ENCODE measurements around the gene SLC66A1.

SLC66A1 gene

DNA sequence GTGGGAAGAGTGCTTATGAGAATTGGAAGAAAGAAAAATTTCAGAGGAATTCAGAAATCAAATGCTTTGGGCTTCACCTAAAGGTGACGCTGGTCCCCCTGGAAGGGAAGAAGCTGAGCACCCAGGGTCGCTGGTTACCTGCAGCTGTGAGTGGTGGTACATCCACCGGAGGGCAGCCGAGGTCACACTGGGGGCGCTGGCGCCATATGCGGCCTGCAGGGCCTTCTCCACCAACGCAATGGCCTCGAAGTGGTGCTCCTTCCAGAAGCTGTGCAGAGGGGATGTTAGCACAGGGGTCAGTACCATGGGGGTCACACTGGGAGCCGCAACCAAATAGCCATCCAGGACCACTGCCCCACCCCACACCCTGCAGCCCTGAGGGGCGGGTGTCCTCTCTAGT, 6.2 kb upstream of the SLC66A1 start:
- no peak for DNase-seq (ENCODE audit: low spot score)

DNA sequence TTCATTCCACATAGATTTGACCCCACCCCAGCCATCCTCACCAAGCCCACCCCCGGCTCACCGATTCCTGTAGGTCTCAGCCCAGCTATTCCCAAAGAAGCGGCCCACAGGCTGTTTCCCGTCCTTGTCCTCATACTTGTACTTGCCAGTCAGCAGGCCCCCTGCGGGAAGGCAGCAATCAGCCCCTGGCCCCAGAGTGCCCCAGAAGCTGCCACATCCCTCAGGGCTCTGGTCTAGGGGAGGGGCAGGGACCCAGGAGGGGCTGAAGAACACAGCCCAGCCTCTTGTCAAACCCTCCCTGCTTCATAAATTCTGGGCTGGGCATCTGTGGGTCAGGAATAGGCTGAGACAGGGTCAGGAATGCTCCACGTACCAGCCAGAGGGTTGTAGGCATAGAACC, 5.2 kb upstream of the SLC66A1 start:
- no peak for DNase-seq (ENCODE audit: low spot score)

DNA sequence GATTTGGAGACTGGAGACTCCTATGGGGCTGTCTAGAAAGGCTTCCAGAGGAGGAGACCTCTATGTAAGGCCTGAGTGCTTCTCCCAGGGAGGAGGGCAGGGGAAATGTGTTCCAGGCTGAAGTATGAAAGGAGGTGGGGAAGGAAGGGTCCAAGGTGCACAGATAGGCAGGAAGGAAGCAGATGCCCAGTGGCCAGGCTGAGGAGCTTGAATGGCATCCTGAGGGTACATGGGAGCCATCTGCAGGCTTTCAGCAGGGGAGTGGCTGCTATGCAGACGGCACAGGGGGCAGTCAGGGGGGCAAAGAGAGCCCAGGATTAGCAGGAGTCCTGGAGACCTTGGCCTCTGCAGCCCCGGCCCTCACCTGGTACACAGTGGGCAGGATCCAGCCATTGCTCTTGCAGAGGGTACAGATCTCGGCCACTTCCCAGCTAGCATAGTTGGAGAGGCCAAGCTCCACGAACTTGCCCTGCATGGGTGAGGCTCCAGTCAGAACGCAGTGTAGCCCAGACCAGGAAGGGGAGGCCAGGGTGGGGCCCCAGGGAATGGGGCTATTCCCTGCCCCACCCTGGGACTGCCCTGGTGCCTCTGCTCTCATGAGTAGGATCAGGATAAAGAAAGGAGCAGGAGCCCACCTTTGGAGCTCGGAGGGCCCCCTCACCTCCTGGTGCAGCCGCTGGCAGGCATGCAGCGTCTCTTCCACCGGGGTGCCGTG, 4.2 kb upstream of the SLC66A1 start:
- DNase-seq (ENCODE audit: low spot score) = no peak

DNA sequence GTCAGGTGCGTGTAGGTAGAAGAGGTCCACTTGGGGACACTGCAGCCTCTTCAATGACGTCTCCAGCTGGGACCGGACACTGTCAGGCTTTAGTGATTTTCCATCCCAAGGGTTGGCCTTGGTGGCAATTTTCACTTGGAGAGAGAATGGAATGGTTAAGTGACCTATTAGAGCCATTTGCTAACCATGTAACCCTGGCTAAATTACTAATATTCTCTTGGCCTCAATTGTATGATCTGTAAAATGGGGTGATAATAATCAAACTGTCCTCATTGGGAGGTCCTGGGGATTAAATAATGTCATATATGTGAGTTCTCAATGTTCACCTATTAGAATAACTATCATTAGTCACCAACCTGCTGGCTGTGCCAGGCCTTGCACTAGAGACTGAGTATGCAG, 3.6 kb upstream of the SLC66A1 start:
- DNase-seq (ENCODE audit: low spot score) = no peak

DNA sequence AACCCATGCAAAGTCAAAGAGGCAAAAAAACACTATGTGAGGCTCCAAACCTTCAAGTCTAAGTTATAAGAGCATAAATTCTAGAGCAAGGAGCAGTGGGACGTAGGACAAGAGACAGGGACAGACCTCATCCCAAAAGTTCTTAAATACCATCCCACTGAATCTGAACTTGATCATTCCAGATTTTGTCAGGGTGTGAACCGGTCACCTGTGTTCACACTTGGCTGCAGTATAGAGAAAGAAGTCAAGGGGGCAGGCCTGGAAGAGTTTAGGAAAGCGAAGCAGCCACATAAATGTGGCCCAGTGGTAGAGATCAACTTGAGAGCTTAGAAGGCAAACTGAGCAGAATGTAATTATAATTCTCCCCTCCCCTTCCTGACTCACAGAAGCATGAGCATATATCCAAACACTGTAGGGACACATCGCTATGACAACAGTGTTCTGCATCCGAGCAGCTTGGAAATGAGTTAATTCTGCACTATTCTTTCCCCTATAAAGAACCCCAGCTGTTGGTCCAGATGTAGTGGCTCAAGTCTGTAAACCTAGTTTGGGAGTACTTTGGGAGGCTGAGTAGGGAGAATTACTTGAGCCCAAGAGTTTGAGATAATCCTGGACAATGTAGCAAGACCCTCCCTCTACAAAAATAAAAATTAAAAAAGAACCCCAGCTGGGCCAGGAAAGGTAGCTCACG, 2.9 kb upstream of the SLC66A1 start:
- peak; percentile 94 for DNase-seq (ENCODE audit: low spot score)

DNA sequence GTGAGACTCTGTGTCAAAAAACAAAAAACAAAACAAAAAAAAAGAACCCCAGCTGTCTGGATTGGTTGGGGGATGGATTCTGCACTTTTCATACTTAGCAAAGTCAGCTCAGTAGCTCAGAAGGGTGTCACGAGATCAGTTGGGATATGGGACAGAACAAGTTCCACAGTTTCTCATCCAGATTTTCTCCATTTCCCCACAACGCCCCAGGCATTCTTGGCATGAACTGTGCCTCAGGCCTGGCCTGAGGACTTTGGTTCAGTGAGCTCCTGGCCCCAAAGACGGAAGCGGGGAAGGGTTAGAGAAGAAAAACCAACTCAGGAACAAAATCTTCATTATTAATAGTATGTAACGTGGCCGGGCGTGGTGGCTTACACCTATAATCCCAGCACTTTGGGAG, 2.1 kb upstream of the SLC66A1 start:
- no peak for DNase-seq (ENCODE audit: low spot score)

DNA sequence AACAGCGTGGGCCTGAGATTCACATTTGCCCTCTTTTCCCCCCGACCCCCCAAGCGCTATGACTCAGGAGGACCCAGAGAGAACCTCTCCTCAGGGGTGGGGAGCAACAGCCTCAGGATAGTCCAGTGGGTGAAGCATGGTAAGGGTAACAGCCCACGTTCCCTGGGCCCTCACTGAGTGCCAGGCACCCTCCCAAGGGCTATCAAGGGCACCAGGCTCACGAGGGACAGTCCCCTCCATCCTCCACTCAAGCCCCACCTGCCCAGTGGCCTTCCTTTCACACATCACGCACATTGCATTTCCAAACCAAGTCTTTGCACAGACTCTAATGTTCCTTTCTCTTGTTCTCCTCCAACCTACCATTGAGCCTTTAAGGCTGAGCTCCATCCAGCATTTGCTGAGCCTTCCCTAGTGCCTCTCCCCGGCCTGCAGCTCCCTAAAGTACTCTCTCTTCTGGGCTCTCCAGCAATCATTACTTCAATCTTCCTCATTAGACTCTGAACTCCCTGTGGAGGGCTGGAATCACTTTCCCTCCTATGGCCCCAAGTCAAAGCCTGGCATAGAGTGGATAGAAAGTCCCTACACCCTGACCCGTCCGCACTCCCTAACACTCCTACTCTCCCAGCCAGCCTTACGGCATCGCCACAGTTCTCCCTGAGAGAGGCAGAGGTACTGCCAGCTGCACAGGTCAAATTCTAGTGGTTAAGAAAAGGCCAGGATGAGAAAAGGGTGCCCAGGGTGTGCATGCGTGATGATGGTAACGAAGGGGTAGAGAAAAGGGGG, 1.2 kb upstream of the SLC66A1 start:
- DNase-seq (ENCODE audit: low spot score) = peak; percentile 53

DNA sequence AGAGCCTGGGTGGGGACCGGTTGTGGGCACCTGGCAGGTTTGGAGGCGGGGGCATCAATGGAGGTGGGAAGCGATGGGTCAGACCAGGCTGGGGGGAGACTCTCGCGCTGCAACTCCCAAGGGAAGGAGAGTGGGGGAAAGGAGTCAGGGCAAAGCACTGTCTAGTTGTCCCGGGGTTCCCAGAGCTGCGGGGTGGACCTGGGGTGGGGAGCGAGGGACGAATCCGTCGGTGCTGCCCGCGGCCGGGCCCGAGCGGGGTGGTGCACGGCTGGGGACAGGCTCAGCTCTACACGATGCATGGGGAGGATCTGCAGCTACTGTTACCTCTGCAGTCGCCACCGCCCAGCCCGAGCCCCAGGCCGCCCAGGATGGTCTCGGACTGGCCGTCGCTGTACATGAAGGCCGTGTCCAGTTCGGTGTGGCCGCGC, 609 bp upstream of the SLC66A1 start:
- peak; percentile 36 for DNase-seq (ENCODE audit: low spot score)

DNA sequence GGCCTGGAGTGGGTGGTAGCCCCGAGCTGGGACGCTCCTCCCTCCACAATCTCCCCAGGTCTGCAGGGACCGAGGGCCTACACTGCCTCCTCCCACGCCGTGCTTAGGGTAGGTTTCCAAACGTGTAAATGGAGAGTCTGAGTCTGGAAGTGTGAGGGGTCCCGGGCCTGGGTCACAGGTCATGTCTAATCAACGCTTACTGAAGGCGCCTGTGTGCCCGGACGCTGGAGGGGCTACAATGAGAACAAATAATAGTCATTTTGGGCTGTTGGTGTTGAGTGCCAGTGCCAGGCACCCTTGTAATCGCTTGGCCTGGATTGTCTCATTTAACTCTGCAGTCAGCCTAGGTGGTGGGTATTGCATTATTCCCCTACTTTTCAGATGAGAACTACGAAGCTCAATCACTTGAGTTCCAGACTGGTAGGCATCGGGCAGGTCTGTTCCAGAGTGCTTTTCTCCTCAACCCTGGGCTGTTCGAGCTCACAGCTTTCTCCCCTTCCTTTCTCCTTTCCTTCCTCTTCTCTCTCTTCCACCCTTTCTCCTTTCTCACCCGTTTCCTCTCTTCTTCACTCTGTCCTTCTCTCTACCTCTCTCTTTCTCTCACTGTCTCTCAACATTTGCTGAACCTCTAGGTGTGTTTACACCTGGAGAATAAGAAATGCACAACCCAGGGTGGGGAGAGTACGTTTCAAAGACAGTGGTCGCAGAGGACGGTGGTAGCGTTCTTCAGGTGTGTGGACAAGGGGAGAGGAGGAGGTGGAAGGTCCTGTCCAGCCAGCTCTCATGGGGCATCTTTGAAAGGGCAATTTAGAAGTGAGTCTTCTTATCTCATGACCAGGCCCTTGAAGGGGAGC, 883 bp downstream of the SLC66A1 start:
- DNase-seq (ENCODE audit: low spot score) = no peak

DNA sequence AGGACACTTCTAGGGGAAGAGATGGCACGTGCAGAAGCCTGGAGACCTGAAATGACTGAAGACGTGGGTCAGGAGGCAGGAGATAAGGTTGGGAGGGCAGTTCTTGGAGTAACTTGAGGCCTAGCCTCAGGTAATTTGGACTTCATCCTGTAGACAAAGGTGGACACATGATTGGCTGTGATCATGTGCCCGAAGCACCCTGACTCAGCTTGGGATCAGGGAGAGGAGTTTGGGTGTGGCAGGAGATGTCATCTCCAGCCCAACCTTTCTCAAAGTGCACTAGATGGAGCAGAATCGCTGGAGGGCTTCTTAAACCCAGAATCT, 1.5 kb downstream of the SLC66A1 start:
- no peak for DNase-seq (ENCODE audit: low spot score)

DNA sequence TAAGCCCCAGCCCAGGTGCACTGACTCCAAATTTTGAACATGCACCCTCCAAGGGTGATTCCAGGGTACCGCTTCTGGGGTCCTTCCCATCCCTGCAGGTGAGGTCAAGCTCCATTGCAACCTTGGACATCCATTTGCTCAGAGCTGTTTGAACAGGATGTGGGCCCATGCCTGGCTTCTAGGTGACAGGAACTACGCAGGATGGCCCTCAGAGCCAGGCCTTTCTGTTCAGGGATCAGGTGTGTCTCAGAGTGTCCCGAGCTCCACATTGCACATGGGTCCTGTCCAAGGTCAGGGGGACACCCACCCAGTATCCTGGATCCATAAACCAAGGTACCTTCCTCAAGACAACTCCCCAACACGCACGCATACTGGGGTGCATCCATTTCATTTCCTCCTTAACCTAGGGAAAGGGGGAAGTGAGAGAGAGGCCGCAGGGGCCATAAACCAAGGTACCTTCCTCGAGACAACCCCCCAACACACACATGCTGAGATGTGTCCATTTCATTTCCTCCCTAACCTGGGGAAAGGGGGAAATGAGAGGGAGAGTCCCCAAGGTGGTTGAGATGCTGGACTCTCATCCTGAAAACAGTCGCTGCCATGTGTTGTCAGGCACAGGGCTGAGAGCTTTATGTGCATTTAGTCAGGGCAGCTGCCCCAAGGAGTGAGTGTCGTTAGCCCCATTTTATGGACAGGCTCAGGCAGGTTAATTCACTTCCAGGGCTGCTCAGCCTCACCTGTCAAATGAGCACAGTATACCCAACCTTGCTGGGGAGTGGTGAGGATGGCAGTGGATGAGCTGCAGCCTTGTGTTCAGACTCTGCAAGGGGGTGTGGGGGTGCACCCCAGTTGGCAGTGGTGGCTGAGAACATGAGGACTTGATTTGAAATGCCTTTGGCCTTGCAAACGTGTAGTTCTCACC, 2.1 kb downstream of the SLC66A1 start:
- no peak for DNase-seq (ENCODE audit: low spot score)

DNA sequence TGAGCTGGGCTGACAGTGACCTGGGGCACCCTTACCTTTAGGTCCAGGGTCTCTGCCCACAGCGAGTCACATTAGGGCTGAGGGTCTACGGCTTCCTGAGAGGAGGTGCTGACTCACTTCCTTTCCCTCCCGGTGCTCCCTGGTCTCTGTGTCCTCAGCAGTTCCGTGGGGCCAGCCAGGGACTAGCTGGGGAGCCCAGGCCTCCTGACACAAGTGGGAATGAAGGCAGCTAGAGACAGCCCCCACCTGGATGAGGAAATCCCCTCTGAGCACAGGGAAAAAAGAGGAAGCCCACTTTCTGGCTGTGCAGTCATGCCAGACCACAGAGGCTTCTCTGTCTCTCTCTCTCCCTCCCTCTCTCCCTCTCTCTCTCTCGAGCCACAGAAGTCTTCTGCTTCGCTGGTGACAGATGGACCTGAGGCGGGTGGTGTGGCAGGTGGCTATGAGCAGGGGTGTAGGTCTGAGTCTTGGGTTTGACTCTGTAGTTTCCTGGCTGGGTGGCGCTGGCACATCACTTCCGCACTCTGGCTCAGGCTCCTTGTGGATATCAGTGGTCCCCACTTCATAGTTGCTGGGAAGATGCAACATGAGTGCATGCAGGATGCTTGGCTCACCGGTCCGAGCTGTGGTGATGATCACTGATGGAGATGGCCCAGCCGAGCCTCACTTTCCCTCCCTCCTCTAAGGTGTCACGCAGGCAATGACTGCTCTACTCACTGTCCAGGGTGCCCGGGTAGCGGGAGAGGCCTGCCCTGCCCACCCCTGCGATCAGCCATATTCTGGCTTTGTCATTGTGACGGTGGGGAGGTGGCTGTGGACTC, 3.5 kb downstream of the SLC66A1 start:
- peak; percentile 59 for DNase-seq (ENCODE audit: low spot score)

DNA sequence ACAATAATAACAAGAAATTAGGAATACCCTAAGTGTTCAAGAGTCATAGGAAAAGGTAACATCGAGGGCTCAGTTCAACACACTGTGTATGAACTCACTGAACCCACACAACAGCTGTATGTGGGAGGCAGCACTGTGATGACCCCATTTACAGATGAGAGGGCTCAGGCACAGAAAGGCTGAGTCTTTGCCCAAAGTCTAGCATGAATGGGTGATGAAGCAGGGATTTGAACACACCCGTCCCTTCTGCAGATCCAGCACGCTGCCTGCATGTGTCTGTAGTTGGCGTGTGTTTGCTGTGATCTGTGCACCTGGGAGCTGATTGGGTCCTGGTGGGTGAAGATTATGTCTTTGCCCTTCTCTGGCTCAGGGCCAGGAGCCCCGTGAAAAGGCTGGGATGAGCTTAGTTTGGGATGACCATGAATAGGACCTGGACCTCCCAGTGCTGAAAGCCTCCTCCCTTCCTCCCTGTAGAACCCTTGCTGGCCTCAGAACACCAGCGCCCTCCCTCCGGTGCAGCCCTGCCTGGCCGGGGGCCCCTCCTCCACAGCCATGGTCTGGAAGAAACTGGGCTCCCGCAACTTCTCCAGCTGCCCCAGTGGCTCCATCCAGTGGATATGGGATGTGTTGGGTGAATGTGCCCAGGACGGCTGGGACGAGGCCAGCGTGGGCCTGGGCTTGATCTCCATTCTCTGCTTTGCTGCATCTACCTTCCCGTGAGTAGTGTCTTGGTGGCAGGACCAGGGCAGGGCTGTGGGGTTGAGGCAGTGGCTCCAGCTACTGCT, 5.2 kb downstream of the SLC66A1 start:
- DNase-seq (ENCODE audit: low spot score) = no peak

DNA sequence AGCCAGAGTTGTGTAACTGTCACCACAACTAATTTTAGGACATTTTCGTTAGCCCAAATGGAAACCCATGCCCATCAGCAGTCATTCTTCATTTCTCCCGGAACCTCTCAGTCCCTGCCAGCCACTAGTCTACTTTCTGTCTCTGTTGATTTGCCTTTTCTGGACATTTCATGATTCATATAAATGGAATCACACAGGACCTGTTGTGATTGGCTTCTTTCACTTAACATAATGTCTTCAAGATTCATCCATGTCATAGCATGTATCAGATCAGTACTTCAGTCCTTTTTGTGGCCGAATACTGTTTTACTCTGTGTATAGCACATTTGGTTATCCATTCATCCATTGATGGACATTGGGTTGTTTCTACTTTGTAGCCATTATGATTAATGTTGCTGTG, 7.1 kb downstream of the SLC66A1 start:
- DNase-seq (ENCODE audit: low spot score) = no peak

DNA sequence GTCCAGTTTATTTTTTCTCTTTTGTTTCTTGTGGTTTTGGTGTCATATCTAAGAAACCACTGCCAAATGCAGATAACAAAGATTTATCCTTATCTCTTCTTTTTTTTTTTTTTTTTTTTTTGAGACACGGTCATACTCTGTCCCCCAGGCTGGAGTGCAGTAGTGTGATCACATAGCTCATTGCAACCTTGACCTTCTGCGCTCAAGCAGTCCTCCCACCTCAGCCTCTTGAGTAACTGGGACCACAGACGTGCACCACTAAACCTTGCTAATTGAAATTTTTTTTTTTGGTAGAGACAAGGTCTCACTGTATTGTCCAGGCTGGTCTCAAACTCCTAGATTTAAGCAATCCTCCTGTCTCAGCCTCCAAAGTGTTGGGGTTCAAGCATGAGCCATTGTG, 8.9 kb downstream of the SLC66A1 start:
- no peak for DNase-seq (ENCODE audit: low spot score)

DNA sequence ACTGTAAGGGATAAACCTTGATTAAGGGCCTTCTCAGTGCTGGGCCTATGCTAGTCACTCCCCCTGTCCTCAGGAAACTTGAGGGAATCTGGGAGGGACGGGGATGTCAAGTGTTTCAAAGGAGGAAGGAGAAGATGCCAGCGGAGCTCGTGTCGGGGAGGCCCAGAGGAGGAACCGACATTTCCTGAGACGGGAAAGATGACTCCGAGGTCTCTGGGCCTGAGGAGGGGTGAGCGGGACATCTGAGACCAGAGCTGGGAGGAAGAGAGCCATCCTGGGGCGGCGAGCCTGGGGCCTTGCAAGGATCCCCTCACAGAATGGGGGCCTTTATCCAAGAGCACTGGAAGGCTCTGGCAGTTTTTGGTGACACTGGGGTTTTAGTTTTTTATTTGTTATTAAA, 10.4 kb downstream of the SLC66A1 start:
- DNase-seq (ENCODE audit: low spot score) = no peak

DNA sequence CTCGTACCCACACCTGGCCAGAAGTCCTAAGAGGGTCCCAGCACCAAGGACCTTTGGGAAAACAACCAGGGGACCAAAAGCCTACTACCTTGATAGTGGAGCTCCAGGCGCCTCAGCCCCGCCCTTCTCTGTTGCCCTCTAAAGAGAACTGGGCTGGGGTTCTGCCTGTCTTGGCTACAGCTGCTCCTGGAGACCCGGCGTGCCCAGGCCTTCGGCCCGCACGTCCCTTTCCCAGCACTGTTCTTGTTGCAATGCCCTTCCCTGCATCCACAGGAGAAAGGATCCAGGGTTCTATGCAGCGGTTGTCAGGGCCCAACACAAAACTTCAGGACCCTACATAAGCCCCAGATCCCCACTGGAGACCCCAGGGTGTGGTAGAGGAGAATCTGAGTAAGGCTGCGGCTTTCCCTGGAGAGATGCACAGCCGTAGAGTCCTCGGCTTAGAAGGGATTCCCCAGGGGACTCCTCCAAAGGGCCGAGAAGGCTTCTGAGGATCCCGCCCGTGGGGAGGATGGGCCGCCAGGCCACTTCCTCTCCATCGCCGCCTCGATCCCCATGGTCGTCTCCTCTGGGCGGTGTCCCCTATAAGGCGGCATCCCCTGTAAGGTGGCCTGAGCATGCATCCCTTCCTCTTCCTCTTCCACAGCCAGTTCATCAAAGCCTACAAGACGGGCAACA, 12.0 kb downstream of the SLC66A1 start:
- DNase-seq (ENCODE audit: low spot score) = no peak

DNA sequence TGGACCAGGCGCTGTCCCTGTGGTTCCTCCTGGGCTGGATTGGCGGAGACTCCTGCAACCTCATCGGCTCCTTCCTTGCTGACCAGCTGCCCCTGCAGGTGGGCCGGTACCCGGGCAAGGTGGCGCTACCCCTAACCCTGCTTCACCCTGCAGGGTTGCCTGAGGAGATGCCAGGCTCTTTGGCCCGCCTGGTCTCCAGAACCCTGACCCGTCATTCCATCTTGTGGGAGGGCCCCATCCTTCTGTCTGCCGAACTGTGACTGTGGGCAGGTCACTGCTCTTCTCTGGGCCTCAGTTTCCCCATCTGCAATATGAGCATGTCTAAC, 12.5 kb downstream of the SLC66A1 start:
- no peak for DNase-seq (ENCODE audit: low spot score)

DNA sequence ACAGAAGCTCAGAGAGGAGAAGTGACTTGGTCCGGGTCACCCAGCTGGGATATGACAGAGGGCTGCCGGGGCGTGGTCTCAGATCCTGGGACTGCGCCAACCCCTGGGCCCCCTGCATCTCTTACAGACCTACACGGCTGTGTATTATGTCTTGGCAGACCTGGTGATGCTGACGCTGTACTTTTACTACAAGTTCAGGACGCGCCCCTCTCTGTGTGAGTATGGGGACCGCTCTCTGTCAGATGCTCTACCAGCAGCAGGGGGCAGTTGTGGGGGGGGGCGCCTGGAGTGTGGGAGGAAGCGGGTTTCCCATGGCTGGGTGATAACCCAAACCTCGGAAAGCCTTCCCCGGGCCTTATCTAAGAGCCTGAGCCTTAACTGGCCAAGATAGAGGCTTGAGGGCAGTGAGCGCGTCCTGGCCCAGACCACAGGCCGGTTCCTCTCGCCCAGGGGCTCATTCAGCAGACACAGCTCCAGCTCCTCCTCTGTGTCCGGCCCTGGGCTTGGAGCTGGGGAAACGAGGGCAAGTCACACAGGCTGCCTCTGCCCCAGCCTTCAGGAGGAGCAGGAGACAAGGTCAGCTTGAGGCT, 13.3 kb downstream of the SLC66A1 start:
- DNase-seq (ENCODE audit: low spot score) = no peak

All from hepatic stellate cell (primary cell).